ENCODE measurements around the gene TOB1. TPM values are rescaled to one million over a fixed set of nuclear protein-coding genes. Genes with fewer than 3 reads are reported as not detected.
A peak's percentile ranks its signal among the peaks of the same experiment; 100 is the strongest.

Gene TOB1
- total RNA-seq, 1 donor from 2014 or later = 43.9 TPM

- peak within 1 kb of the TSS; percentile 37 for H3K4me3 Mint-ChIP-seq (ENCODE audit: low read depth)
- peaks cover 18% of the 10 kb centered on the region for H3K4me1 Mint-ChIP-seq (ENCODE audit: low read depth)
- no peak for DNase-seq (ENCODE audit: low spot score, unreplicated experiment)
- peak within 1 kb of the TSS; percentile 18 for H3K27ac Mint-ChIP-seq
- no peaks in the 10 kb centered on the region for H3K9me3 Mint-ChIP-seq (ENCODE audit: low read depth)
- H3K27me3 Mint-ChIP-seq = peaks cover 19% of the 10 kb centered on the region
- H3K36me3 Mint-ChIP-seq (ENCODE audit: insufficient read depth) = no peaks in the 10 kb centered on the region
- TF ChIP-seq CTCF (IDR thresholded peaks at IDR 0.05; ENCODE audit: unreplicated experiment) = no peak
Measured at GRCh38 chr17:50835301-50836234, 30.6 kb downstream of the TOB1 start, which contains the start of gene WFIKKN2. Gene WFIKKN2, plus strand, starts transcription at chr17:50835586. Its CDS starts 352 bp downstream, at chr17:50835938.

- no peak for DNase-seq (ENCODE audit: low spot score, unreplicated experiment)
- no peak for TF ChIP-seq CTCF (IDR thresholded peaks at IDR 0.05; ENCODE audit: unreplicated experiment)
- Mint-ChIP-seq H3K9me3 (ENCODE audit: low read depth) (no peaks in the 10 kb centered on the region), H3K4me1 (ENCODE audit: low read depth) (peaks cover 18% of the 10 kb centered on the region), H3K27me3 (peaks cover 19% of the 10 kb centered on the region), H3K4me3 (ENCODE audit: low read depth) (peak overlapping the region; percentile 33), H3K36me3 (ENCODE audit: insufficient read depth) (no peaks in the 10 kb centered on the region), H3K27ac (peak overlapping the region; percentile 18)
Measured at GRCh38 chr17:50834429-50835300, 31.5 kb downstream of the TOB1 start.

GRCh38 chr17:50833510-50834428, 32.4 kb downstream of the TOB1 start:
- H3K4me3 Mint-ChIP-seq (ENCODE audit: low read depth) = no peak overlapping the region
- H3K27ac Mint-ChIP-seq = no peak overlapping the region
- peaks cover 18% of the 10 kb centered on the region for H3K4me1 Mint-ChIP-seq (ENCODE audit: low read depth)
- no peak for TF ChIP-seq CTCF (IDR thresholded peaks at IDR 0.05; ENCODE audit: unreplicated experiment)
- no peak for DNase-seq (ENCODE audit: low spot score, unreplicated experiment)
- no peaks in the 10 kb centered on the region for H3K36me3 Mint-ChIP-seq (ENCODE audit: insufficient read depth)
- peaks cover 25% of the 10 kb centered on the region for H3K27me3 Mint-ChIP-seq
- no peaks in the 10 kb centered on the region for H3K9me3 Mint-ChIP-seq (ENCODE audit: low read depth)

GRCh38 chr17:50832864-50833381, 33.2 kb downstream of the TOB1 start:
- no peak overlapping the region for H3K4me3 Mint-ChIP-seq (ENCODE audit: low read depth)
- peaks cover 25% of the 10 kb centered on the region for H3K27me3 Mint-ChIP-seq
- H3K27ac Mint-ChIP-seq = no peak overlapping the region
- peaks cover 18% of the 10 kb centered on the region for H3K4me1 Mint-ChIP-seq (ENCODE audit: low read depth)
- H3K36me3 Mint-ChIP-seq (ENCODE audit: insufficient read depth) = no peaks in the 10 kb centered on the region
- TF ChIP-seq CTCF (IDR thresholded peaks at IDR 0.05; ENCODE audit: unreplicated experiment) = no peak
- no peak for DNase-seq (ENCODE audit: low spot score, unreplicated experiment)
- H3K9me3 Mint-ChIP-seq (ENCODE audit: low read depth) = no peaks in the 10 kb centered on the region

All from progenitor cell of endocrine pancreas (in vitro differentiated cells).